ENCODE results near the gene HMGXB3.

Gene HMGXB3

GRCh38 chr5:150000256-150000989 is at the start of gene HMGXB3, which contains the start of gene TIGD6:
HMGXB3 (plus strand) TSS chr5:150000739; CDS start chr5:150004853, 4,114 bp downstream.
TIGD6 (minus strand) TSS chr5:150000654; CDS start chr5:149996348, 4,306 bp downstream.
- DNase-seq, result peak; percentile 93

GRCh38 chr5:149951138-149951749 is 49.3 kb upstream of the HMGXB3 start:
- no peak for DNase-seq

GRCh38 chr5:149953436-149954121 is 47.0 kb upstream of the HMGXB3 start:
- DNase-seq, result no peak

GRCh38 chr5:149954798-149955197 is 45.7 kb upstream of the HMGXB3 start:
- DNase-seq, result no peak

- no peak for DNase-seq
Measured at GRCh38 chr5:149956685-149957084, 43.9 kb upstream of the HMGXB3 start.

GRCh38 chr5:149957855-149958254 is 42.7 kb upstream of the HMGXB3 start:
- DNase-seq, result no peak

- peak; percentile 64 for DNase-seq
Measured at GRCh38 chr5:149959406-149960236, 40.9 kb upstream of the HMGXB3 start.

- peak; percentile 98 for DNase-seq
Measured at GRCh38 chr5:149960272-149961185, 40.0 kb upstream of the HMGXB3 start, which contains the start of gene SLC26A2. SLC26A2 (plus strand) TSS chr5:149960758; CDS start chr5:149977653, 16,895 bp downstream.

- no peak for DNase-seq
Measured at GRCh38 chr5:149961186-149961685, 39.3 kb upstream of the HMGXB3 start.

- peak; percentile 41 for DNase-seq
Measured at GRCh38 chr5:149961957-149962409, 38.6 kb upstream of the HMGXB3 start.

- DNase-seq, result no peak
Measured at GRCh38 chr5:149962601-149963300, 37.8 kb upstream of the HMGXB3 start.

GRCh38 chr5:149963729-149964128 is 36.8 kb upstream of the HMGXB3 start:
- no peak for DNase-seq

- no peak for DNase-seq
Measured at GRCh38 chr5:149966946-149967345, 33.6 kb upstream of the HMGXB3 start.

- DNase-seq, result no peak
Measured at GRCh38 chr5:149969181-149969930, 31.2 kb upstream of the HMGXB3 start.

GRCh38 chr5:149975409-149975808 is 25.1 kb upstream of the HMGXB3 start:
- no peak for DNase-seq

GRCh38 chr5:149979896-149980295 is 20.6 kb upstream of the HMGXB3 start:
- no peak for DNase-seq

- no peak for DNase-seq
Measured at GRCh38 chr5:149981206-149981605, 19.3 kb upstream of the HMGXB3 start.

- no peak for DNase-seq
Measured at GRCh38 chr5:149982505-149982904, 18.0 kb upstream of the HMGXB3 start.

- DNase-seq, result no peak
Measured at GRCh38 chr5:149988126-149988525, 12.4 kb upstream of the HMGXB3 start.

Data from fibroblast of skin of right quadriceps (primary cell).